ENCODE measurements around the gene GRIN2B. TPM values are rescaled to one million over a fixed set of nuclear protein-coding genes. Genes with fewer than 3 reads are reported as not detected.

GRIN2B gene
- total RNA-seq, 4 donors from 2014 or later: 0.13 to 0.19 TPM; not detected in 2

- Histone ChIP-seq H3K27ac (no peak overlapping the region), H3K4me3 (no peak overlapping the region), H3K4me1 (no peaks in the 10 kb centered on the region), H3K36me3 (no peaks in the 10 kb centered on the region), H3K9me3 (no peaks in the 10 kb centered on the region), H3K27me3 (peaks cover 0 to 35% (median 0%) of the 10 kb centered on the region in 4 donors)
- intact Hi-C loops (cut with DNase I): no loop called here
- TF ChIP-seq CTCF (IDR thresholded peaks at IDR 0.05): no peak
- no peak for TF ChIP-seq POLR2A (IDR thresholded peaks at IDR 0.05)
- no peak for DNase-seq
These were observed 7.4 kb downstream of the GRIN2B start for GRCh38 chr12:13973996-13974395.

- TF ChIP-seq CTCF (IDR thresholded peaks at IDR 0.05): no peak
- TF ChIP-seq POLR2A (IDR thresholded peaks at IDR 0.05): no peak
- no peaks in the 10 kb centered on the region for H3K36me3 ChIP-seq
- WGBS, 2 donors: 67 to 72% methylated on average over 4 of the region's 4 CpGs
- no peak overlapping the region for H3K4me3 ChIP-seq
- DNase-seq: no peak
- no peaks in the 10 kb centered on the region for H3K4me1 ChIP-seq
- no peaks in the 10 kb centered on the region for H3K9me3 ChIP-seq
- H3K27ac ChIP-seq: no peak overlapping the region
- peaks cover 0 to 9% (median 0%) of the 10 kb centered on the region in 4 donors for H3K27me3 ChIP-seq
- intact Hi-C loops (cut with DNase I): no loop called here
These were observed 10.6 kb downstream of the GRIN2B start for GRCh38 chr12:13970803-13971202.

- H3K27me3 ChIP-seq: peaks cover 0 to 20% (median 0%) of the 10 kb centered on the region in 4 donors
- no peak overlapping the region for H3K27ac ChIP-seq
- no peaks in the 10 kb centered on the region for H3K9me3 ChIP-seq
- no peaks in the 10 kb centered on the region for H3K36me3 ChIP-seq
- TF ChIP-seq POLR2A (IDR thresholded peaks at IDR 0.05) (no peak), CTCF (IDR thresholded peaks at IDR 0.05) (no peak)
- WGBS, 2 donors: 67 to 78% methylated on average over 3 of the region's 3 CpGs
- DNase-seq: no peak
- H3K4me3 ChIP-seq: no peak overlapping the region
- intact Hi-C loops (cut with DNase I): no loop called here
- no peaks in the 10 kb centered on the region for H3K4me1 ChIP-seq
These were observed 13.1 kb downstream of the GRIN2B start for GRCh38 chr12:13968281-13968680.

- Histone ChIP-seq H3K4me3 (no peak overlapping the region), H3K9me3 (no peaks in the 10 kb centered on the region), H3K27ac (no peak overlapping the region), H3K4me1 (no peaks in the 10 kb centered on the region), H3K27me3 (peaks cover 0 to 31% (median 0%) of the 10 kb centered on the region in 4 donors), H3K36me3 (no peaks in the 10 kb centered on the region)
- no peak for DNase-seq
- TF ChIP-seq POLR2A (IDR thresholded peaks at IDR 0.05) (no peak), CTCF (IDR thresholded peaks at IDR 0.05) (no peak)
- 52 to 80% methylated on average over 5 of the region's 5 CpGs for WGBS, 2 donors
- intact Hi-C loops (cut with DNase I): no loop called here
These were observed 16.7 kb downstream of the GRIN2B start for GRCh38 chr12:13964666-13965065.

- no peaks in the 10 kb centered on the region for H3K9me3 ChIP-seq
These were observed 18.7 kb downstream of the GRIN2B start for GRCh38 chr12:13962699-13963098.

More at GRCh38 chr12:13962699-13963098, 18.7 kb downstream of the GRIN2B start:
- Histone ChIP-seq H3K27me3 (peaks cover 0 to 37% (median 0%) of the 10 kb centered on the region in 4 donors), H3K4me3 (no peak overlapping the region), H3K27ac (no peak overlapping the region), H3K36me3 (no peaks in the 10 kb centered on the region), H3K4me1 (no peaks in the 10 kb centered on the region)
- DNase-seq: no peak
- 64 to 77% methylated on average over 4 to 5 of the region's 8 CpGs for WGBS, 2 donors
- intact Hi-C loops (cut with DNase I): no loop called here
- TF ChIP-seq POLR2A (IDR thresholded peaks at IDR 0.05) (no peak), CTCF (IDR thresholded peaks at IDR 0.05) (no peak)

All from esophagus squamous epithelium (tissue), 5 donors.